ENCODE data around the gene ADAMTS13.

GRCh38 chr9:133380734-133381133 is 41.4 kb upstream of the ADAMTS13 start:
- TF ChIP-seq CTCF (IDR thresholded peaks at IDR 0.05 in 4 of 5, conservative IDR thresholded peaks at IDR 0.05 in 1 of 5): no peak
- TF ChIP-seq POLR2A (IDR thresholded peaks at IDR 0.05): no peak
